Endothelial cell of umbilical vein (primary cell): ENCODE results near the gene ADCYAP1R1.

Source experiments
- EZH2 ChIP-seq: IDR thresholded peaks from 2 replicates; pipeline ENCODE4 v1.6.1; 2012; ENCODE audit warnings: borderline replicate concordance, low read depth, mild to moderate bottlenecking, moderate library complexity, low read length, inconsistent platforms; ENCODE audit not compliant: severe bottlenecking
- FOS ChIP-seq: IDR thresholded peaks from 2 replicates; pipeline ENCODE4 v1.6.1; 2011; ENCODE audit warnings: mild to moderate bottlenecking, low read length, moderate library complexity, borderline replicate concordance; ENCODE audit not compliant: insufficient read depth
- MYC ChIP-seq: IDR thresholded peaks from one replicate; pipeline ENCODE4 v1.6.1; 2011; ENCODE audit warnings: mild to moderate bottlenecking, low read depth, low read length
- POLR2A ChIP-seq: IDR thresholded peaks from 2 replicates; pipeline ENCODE4 v1.6.1; 2012; ENCODE audit warnings: low read depth, mild to moderate bottlenecking, control low read depth, low read length
- TF ChIP-seq, protein P1 (sequence below), 2 donors: IDR thresholded peaks; 1 replicate in 1 of 2; 2 replicates in 1 of 2; pipeline ENCODE4 v1.5.1; 2011; ENCODE audit warnings: low read length in 2 of 2, mild to moderate bottlenecking in 2 of 2, moderate library complexity in 2 of 2, control low read depth in 1 of 2, inconsistent platforms in 1 of 2, low read depth in 1 of 2; ENCODE audit not compliant: insufficient read depth in 1 of 2; ENCODE audit errors: extremely low read depth in 1 of 2
- TF ChIP-seq, protein P2 (sequence below): IDR thresholded peaks from 2 replicates; pipeline ENCODE4 v1.6.1; 2011; ENCODE audit not compliant: insufficient read depth, insufficient read length

DNA sequence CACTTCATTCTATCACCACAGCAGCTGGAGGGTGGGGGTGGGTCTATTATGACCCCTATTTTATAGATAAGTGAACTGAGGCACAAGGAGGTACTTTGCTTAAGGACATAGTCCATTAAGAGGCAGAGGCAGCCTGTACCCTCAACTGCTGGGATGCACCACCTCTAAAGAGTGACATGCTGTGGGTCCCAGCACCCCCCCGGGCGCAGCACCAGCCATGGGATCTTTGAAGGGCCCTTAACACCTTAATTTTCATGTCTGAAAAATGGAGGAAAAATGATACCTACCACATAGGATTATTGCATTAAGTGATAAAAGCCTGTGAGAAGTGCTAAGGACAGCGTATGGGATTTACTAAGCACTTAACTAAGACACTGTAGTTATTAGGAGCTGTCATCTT, 15.4 kb downstream of the ADCYAP1R1 start:
- TF ChIP-seq, protein P1, sequence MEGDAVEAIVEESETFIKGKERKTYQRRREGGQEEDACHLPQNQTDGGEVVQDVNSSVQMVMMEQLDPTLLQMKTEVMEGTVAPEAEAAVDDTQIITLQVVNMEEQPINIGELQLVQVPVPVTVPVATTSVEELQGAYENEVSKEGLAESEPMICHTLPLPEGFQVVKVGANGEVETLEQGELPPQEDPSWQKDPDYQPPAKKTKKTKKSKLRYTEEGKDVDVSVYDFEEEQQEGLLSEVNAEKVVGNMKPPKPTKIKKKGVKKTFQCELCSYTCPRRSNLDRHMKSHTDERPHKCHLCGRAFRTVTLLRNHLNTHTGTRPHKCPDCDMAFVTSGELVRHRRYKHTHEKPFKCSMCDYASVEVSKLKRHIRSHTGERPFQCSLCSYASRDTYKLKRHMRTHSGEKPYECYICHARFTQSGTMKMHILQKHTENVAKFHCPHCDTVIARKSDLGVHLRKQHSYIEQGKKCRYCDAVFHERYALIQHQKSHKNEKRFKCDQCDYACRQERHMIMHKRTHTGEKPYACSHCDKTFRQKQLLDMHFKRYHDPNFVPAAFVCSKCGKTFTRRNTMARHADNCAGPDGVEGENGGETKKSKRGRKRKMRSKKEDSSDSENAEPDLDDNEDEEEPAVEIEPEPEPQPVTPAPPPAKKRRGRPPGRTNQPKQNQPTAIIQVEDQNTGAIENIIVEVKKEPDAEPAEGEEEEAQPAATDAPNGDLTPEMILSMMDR (IDR thresholded peaks at IDR 0.05; ENCODE audit: extremely low read depth in 1 of 2, insufficient read depth in 1 of 2, low read depth in 1 of 2, low read length in 2 of 2) = no peak
- TF ChIP-seq EZH2 (no peak), MYC (no peak), POLR2A (no peak), FOS (no peak)
- TF ChIP-seq, protein P2, sequence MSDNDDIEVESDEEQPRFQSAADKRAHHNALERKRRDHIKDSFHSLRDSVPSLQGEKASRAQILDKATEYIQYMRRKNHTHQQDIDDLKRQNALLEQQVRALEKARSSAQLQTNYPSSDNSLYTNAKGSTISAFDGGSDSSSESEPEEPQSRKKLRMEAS = no peak
